Esophagus muscularis mucosa (tissue), 4 donors: ENCODE data around the gene OSBPL1A. TPM values are rescaled to one million over a fixed set of nuclear protein-coding genes. Genes with fewer than 3 reads are reported as not detected.

Experiments
- DNase-seq: peaks from one replicate; pipeline ENCODE4 v3.0.0-alpha.2; 2017; ENCODE audit errors: extremely low spot score
- H3K27ac ChIP-seq, 4 donors: fragments of 200-600 bp; sonication (generic); replicated peaks in 1 of 4; 1 replicate in 3 of 4; 2 replicates in 1 of 4; pipeline ENCODE4 v1.5.1; 2016 to 2019; ENCODE audit warnings: mild to moderate bottlenecking in 1 of 4
- H3K27me3 ChIP-seq, 4 donors: fragments of 200-600 bp; sonication (generic); one replicate each; pipeline versions ENCODE4 v1.5.1 to v1.6.0; 2016 to 2019
- H3K36me3 ChIP-seq, 4 donors: fragments of 200-600 bp; sonication (generic); one replicate each; pipeline ENCODE4 v1.5.1; 2016 to 2019
- H3K4me1 ChIP-seq, 4 donors: fragments of 200-600 bp; sonication (generic); one replicate each; pipeline ENCODE4 v1.5.1; 2016 to 2019
- H3K4me3 ChIP-seq, 4 donors: fragments of 200-600 bp; sonication (generic); 1 replicate in 2 of 4; 2 replicates in 2 of 4; pipeline ENCODE4 v1.5.1; 2016 to 2019; ENCODE audit warnings: mild to moderate bottlenecking in 4 of 4, moderate library complexity in 1 of 4
- H3K9me3 ChIP-seq, 4 donors: fragments of 200-600 bp; sonication (generic); 1 replicate in 3 of 4; 2 replicates in 1 of 4; pipeline ENCODE4 v1.5.1; 2016 to 2019
- EP300 ChIP-seq: sonication (generic); formaldehyde crosslinking; IDR thresholded peaks from one replicate; pipeline ENCODE4 v1.6.1; 2017; ENCODE audit warnings: antibody characterized with exemption
- POLR2A ChIP-seq: fragments of 450-650 bp; IDR thresholded peaks from one replicate; pipeline ENCODE4 v1.6.1; 2017; ENCODE audit warnings: antibody characterized with exemption, moderate library complexity, mild to moderate bottlenecking, low read depth
- POLR2AphosphoS5 ChIP-seq, 2 donors: sonication (generic); formaldehyde crosslinking; IDR thresholded peaks; one replicate each; pipeline ENCODE4 v1.6.1; 2017; ENCODE audit warnings: antibody characterized with exemption in 2 of 2
- WGBS: methylation state at CpG from one replicate; pipeline ENCODE4 v1.1.5; 2018; 5-methylcytosine and 5-hydroxymethylcytosine counted together
- intact Hi-C: fragments of 100-400 bp; cut with DNase I; formaldehyde crosslinking; loops from one replicate; pipeline ENCODE4 v1.15.1; 2023
- total RNA-seq, 4 donors: library from RNA; depleted of rRNA; stranded (reverse); fragments of >200 nt; gene quantifications; one replicate each; pipeline versions ENCODE4 v1.1.0 to v1.2.1, GENCODE V29; 2016
- TF ChIP-seq, protein P1 (sequence below), 3 experiments: fragments of 200-600 bp in 2 of 3; fragments of 450-650 bp in 1 of 3; sonication (generic) in 2 of 3; IDR thresholded peaks; one replicate each; pipeline ENCODE4 v1.5.1; 2017 to 2019; ENCODE audit warnings: antibody characterized with exemption in 3 of 3, mild to moderate bottlenecking in 2 of 3, moderate library complexity in 1 of 3

The OSBPL1A gene
- total RNA-seq, 4 donors from 2014 or later: 78.2 to 126 (median 101) TPM

DNA sequence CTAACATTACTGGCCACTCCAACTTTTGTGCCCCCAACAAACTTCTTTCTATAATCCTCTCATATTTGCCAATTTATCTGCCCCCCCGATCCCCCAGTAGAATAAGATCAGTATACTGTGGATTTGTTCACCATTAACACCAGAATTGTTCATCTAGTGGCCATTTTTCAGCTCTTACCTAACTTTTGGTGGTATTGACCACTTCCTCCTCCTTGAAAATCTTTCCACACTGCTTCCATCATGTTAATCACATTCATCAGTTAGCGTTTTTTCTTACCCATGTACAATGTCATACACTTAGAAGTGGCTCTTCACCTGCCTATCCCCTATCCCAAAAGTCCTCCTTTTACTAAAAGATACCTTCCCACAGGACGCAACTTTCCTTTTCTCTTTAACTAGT is 35.0 kb upstream of the OSBPL1A start:
- Histone ChIP-seq H3K27me3 (no peaks in the 10 kb centered on the region), H3K27ac (no peak overlapping the region), H3K4me3 (no peak overlapping the region), H3K9me3 (no peaks in the 10 kb centered on the region), H3K4me1 (peaks cover 1 to 10% (median 7%) of the 10 kb centered on the region in 4 donors), H3K36me3 (peaks cover 0 to 52% (median 16%) of the 10 kb centered on the region in 4 donors)
- WGBS: 96% methylated on average over 3 of the region's 3 CpGs
- DNase-seq: no peak
- TF ChIP-seq POLR2AphosphoS5 (IDR thresholded peaks at IDR 0.05) (no peak), POLR2A (no peak), EP300 (no peak)
- TF ChIP-seq, protein P1, sequence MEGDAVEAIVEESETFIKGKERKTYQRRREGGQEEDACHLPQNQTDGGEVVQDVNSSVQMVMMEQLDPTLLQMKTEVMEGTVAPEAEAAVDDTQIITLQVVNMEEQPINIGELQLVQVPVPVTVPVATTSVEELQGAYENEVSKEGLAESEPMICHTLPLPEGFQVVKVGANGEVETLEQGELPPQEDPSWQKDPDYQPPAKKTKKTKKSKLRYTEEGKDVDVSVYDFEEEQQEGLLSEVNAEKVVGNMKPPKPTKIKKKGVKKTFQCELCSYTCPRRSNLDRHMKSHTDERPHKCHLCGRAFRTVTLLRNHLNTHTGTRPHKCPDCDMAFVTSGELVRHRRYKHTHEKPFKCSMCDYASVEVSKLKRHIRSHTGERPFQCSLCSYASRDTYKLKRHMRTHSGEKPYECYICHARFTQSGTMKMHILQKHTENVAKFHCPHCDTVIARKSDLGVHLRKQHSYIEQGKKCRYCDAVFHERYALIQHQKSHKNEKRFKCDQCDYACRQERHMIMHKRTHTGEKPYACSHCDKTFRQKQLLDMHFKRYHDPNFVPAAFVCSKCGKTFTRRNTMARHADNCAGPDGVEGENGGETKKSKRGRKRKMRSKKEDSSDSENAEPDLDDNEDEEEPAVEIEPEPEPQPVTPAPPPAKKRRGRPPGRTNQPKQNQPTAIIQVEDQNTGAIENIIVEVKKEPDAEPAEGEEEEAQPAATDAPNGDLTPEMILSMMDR (IDR thresholded peaks at IDR 0.05): no peak
- intact Hi-C loops: no loop called here

GRCh38 chr18:24429188-24429587 is 31.6 kb upstream of the OSBPL1A start:
- H3K9me3 ChIP-seq: no peaks in the 10 kb centered on the region
- intact Hi-C loops: no loop called here
- peaks cover 0 to 28% (median 12%) of the 10 kb centered on the region in 4 donors for H3K36me3 ChIP-seq
- no peak for DNase-seq
- H3K4me3 ChIP-seq: no peak overlapping the region
- H3K27me3 ChIP-seq: peaks cover 0 to 9% (median 2%) of the 10 kb centered on the region in 4 donors
- no peak overlapping the region for H3K27ac ChIP-seq
- no peak for TF ChIP-seq POLR2A
- no peak for TF ChIP-seq POLR2AphosphoS5 (IDR thresholded peaks at IDR 0.05)
- TF ChIP-seq, protein P1 (IDR thresholded peaks at IDR 0.05): no peak
- TF ChIP-seq EP300: no peak
- H3K4me1 ChIP-seq: peaks cover 6 to 23% (median 17%) of the 10 kb centered on the region in 4 donors
- 94% methylated on average over 4 of the region's 4 CpGs for WGBS

- Histone ChIP-seq H3K27me3 (peaks cover 0 to 13% (median 2%) of the 10 kb centered on the region in 4 donors), H3K4me1 (peaks cover 6 to 23% (median 17%) of the 10 kb centered on the region in 4 donors), H3K27ac (no peak overlapping the region), H3K9me3 (no peaks in the 10 kb centered on the region), H3K36me3 (peaks cover 0 to 28% (median 12%) of the 10 kb centered on the region in 4 donors), H3K4me3 (no peak overlapping the region)
- WGBS: 86% methylated on average over 3 of the region's 3 CpGs
- DNase-seq: no peak
- intact Hi-C loops: no loop called here
- TF ChIP-seq, protein P1 (IDR thresholded peaks at IDR 0.05): no peak
- TF ChIP-seq POLR2AphosphoS5 (IDR thresholded peaks at IDR 0.05) (no peak), POLR2A (no peak), EP300 (no peak)
Measured at GRCh38 chr18:24428709-24429108, 31.1 kb upstream of the OSBPL1A start.

GRCh38 chr18:24427484-24427883 is 29.9 kb upstream of the OSBPL1A start:
- Histone ChIP-seq H3K36me3 (peaks cover 0 to 22% (median 8%) of the 10 kb centered on the region in 4 donors), H3K4me3 (peak overlapping the region; percentile 79 to 95 (median 91)), H3K27me3 (peaks cover 0 to 19% (median 2%) of the 10 kb centered on the region in 4 donors), H3K27ac (no peak overlapping the region), H3K9me3 (no peaks in the 10 kb centered on the region), H3K4me1 (peaks cover 6 to 23% (median 17%) of the 10 kb centered on the region in 4 donors)
- intact Hi-C loops: no loop called here
- DNase-seq: no peak
- WGBS: 53% methylated on average over 3 of the region's 3 CpGs
- TF ChIP-seq POLR2AphosphoS5 (IDR thresholded peaks at IDR 0.05) (no peak), POLR2A (no peak), EP300 (no peak)
- TF ChIP-seq, protein P1 (IDR thresholded peaks at IDR 0.05): no peak
